Measurements from ENCODE around the gene CDT1. TPM values are rescaled to one million over a fixed set of nuclear protein-coding genes. Genes with fewer than 3 reads are reported as not detected.
A peak's percentile ranks its signal among the peaks of the same experiment; 100 is the strongest.

The CDT1 gene
- total and polyA plus RNA-seq, 12 donors: 0.29 to 5.7 (median 1.6) TPM; not detected in 1

DNA sequence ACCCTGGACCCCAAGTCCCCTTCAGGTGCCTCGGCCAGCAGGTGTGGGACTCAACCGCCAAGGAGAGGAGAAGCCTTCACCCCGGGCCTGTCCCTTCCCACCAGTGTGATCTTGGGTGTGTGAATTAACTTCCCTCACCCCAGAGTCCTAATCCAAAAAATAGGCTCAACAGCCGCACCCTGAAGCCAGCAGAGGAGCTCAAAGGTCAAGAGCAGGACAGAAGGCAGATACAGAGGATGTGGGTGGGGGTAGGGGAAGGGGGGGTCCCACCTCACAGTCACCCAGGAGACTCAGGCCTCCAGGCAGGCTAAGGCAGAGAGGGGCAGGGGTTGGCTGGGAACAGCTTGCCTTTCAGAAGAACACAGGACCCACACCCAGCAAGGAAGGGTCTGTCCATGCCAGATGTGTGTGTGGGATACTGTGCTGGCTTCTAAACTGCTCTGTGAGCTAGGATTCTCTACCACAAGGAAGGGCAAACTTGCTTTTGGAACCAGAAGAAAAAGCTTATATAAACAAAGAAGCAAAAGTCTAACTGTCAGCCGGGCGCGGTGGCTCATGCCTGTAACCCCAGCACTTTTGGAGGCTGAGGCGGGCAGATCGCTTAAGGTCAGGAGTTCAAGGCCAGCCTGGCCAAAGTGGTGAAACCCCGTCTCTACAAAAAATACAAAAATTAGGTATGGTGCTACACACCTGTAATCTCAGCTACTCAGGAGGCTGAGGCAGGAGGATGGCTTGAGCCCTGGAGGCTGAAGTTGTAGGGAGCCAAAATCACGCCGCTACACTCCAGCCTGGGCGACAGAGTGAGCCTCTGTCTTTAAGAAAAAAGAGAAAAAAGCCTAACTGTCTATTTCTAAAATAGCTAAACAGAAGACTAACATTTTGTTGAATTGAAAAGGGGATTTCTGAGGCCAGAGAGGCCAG, 23.2 kb upstream of the CDT1 start:
- H3K4me3 ChIP-seq: no peak overlapping the region
- TF ChIP-seq, protein P1, sequence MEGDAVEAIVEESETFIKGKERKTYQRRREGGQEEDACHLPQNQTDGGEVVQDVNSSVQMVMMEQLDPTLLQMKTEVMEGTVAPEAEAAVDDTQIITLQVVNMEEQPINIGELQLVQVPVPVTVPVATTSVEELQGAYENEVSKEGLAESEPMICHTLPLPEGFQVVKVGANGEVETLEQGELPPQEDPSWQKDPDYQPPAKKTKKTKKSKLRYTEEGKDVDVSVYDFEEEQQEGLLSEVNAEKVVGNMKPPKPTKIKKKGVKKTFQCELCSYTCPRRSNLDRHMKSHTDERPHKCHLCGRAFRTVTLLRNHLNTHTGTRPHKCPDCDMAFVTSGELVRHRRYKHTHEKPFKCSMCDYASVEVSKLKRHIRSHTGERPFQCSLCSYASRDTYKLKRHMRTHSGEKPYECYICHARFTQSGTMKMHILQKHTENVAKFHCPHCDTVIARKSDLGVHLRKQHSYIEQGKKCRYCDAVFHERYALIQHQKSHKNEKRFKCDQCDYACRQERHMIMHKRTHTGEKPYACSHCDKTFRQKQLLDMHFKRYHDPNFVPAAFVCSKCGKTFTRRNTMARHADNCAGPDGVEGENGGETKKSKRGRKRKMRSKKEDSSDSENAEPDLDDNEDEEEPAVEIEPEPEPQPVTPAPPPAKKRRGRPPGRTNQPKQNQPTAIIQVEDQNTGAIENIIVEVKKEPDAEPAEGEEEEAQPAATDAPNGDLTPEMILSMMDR (IDR thresholded peaks at IDR 0.05): no peak
- TF ChIP-seq POLR2A (IDR thresholded peaks at IDR 0.05): no peak

DNA sequence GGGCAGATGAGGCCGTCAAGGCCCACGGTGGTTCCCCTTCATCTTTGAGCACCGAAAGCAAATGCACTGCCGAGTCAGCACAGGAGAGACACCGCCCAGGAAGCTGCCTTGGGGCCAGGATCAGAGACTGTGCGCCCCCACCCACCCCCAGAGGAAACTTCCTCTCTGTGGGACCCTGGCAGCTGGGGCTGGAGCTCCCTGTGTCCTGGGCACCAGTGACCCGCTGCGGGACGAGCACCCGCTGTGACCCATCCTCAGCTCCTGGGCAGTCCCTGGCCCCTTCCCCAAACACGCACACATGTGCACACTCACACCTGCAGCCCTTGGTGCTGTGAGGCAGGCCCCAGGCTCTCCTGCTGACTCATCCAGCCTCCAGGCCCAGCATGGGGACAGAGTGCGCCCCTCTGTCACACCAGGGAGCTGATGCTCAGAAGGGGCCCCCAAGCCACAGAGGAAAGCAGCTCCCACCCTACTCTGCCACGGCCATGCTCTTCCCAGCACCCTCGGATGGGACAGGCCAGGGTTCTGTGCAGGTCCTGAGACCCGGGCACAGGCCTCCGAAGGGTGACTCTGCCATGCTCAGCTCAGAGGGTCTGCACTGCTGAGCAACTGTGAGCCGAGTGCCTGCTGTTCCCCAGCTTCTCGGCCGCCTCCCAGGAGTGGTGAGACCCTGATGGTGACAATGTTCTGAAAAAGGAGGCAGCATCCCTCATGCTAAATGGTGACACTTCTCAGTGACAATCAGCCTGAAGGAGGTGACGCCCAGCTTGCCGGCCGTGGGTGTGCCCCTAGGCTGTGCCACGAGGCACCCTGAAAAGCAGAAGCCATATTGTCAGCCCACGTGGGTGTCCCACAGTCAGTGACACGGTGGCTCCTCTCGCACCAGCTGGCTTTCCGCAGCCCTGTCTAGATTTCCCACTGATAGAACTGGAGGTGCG, 22.2 kb upstream of the CDT1 start:
- Histone ChIP-seq H3K27me3 (no peaks in the 10 kb centered on the region), H3K36me3 (replicated peaks in 1 of 2) (no peaks in the 10 kb centered on the region), H3K27ac (peak overlapping the region in 1 of 5 donors; percentile 68), H3K4me3 (no peak overlapping the region), H3K9me3 (replicated peaks in 1 of 3) (no peaks in the 10 kb centered on the region), H3K4me1 (replicated peaks in 1 of 2) (peaks cover 10 to 49% of the 10 kb centered on the region in 2 donors)
- DNase-seq: no peak
- 65 to 76% (median 69%) methylated on average over 16 to 28 of the region's 28 CpGs for WGBS, 4 donors
- intact Hi-C loops (cut with DNase I): no loop called here
- TF ChIP-seq, protein P1 (IDR thresholded peaks at IDR 0.05): no peak

More for the DNA sequence above, 23.2 kb upstream of the CDT1 start:
- Histone ChIP-seq H3K27ac (peak overlapping the region in 1 of 5 donors; percentile 68), H3K9me3 (replicated peaks in 1 of 3) (no peaks in the 10 kb centered on the region), H3K4me1 (replicated peaks in 1 of 2) (peaks cover 10 to 49% of the 10 kb centered on the region in 2 donors), H3K27me3 (no peaks in the 10 kb centered on the region), H3K36me3 (replicated peaks in 1 of 2) (no peaks in the 10 kb centered on the region)
- intact Hi-C loops (cut with DNase I): no loop called here
- 71 to 80% (median 78%) methylated on average over 9 to 13 of the region's 13 CpGs for WGBS, 4 donors
- no peak for DNase-seq

DNA sequence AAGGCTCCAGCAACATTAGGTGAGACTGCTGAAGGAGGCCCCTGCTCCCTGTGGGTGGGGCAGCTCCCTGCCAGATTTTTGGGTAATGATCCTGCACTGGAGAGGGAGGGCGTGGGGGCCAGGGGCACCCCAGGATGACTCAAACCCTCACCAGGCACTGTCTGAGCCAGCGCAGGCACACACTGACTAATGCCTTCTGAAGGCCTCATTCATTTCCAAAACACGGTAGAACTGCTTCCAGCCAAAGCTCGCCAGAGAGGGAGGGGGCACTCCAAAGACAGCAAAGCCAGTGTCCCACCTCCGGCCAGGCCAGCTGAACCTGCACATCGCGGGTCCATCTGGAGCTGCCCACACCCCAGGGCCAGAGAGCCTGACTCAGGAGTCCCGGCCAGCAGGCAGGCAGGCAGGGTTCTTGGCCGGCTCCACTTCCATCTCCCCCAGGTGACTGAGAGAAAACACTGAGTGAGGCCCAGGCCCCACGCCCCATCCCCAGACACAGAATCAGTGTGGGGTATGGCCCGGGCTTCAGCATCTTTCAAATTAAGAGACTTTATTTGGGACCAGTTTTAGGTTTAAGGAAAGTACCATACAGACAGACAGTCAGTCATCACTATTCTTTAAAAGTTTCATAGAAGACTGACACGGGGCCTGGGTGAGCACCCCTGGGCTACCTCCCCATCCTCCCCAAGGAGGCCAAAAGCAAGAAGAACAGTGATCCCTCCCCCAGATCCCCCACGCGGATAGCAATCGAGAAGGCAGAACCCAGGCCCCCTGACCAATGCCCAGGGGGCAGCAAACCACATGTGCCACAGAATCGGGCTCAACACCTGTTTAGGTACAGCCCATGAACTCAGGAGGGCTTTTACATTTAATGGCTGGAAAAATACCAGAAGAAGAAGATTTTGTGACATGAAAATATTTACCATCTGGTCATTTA, 20.9 kb upstream of the CDT1 start:
- WGBS, 4 donors: 40 to 49% (median 43%) methylated on average over 12 to 16 of the region's 16 CpGs
- peak in 5 of 7 donors; percentile 55 to 77 (median 75) for DNase-seq
- H3K9me3 ChIP-seq (replicated peaks in 1 of 3): no peaks in the 10 kb centered on the region
- H3K27ac ChIP-seq: peak overlapping the region in 4 of 5 donors; percentile 19 to 99 (median 80)
- TF ChIP-seq, protein P1 (IDR thresholded peaks at IDR 0.05): no peak
- TF ChIP-seq POLR2A (IDR thresholded peaks at IDR 0.05): peak in 1 of 2 donors; percentile 15
- no peaks in the 10 kb centered on the region for H3K27me3 ChIP-seq
- H3K4me1 ChIP-seq (replicated peaks in 1 of 2): peaks cover 10 to 49% of the 10 kb centered on the region in 2 donors
- H3K4me3 ChIP-seq: peak overlapping the region in 1 of 4 donors; percentile 99
- intact Hi-C loops (cut with DNase I): no loop called here
- H3K36me3 ChIP-seq (replicated peaks in 1 of 2): no peaks in the 10 kb centered on the region
